Melanocyte of skin (primary cell): ENCODE measurements around the gene ETV3L. TPM values are rescaled to one million over a fixed set of nuclear protein-coding genes. Genes with fewer than 3 reads are reported as not detected.

ENCODE experiments used
- total RNA-seq, 2 donors: library from RNA; depleted of rRNA; stranded (reverse); fragments of >200 nt; gene quantifications; 2 replicates each; pipeline ENCODE4 v1.2.3, GENCODE V29; 2012

ETV3L gene
- not detected for total RNA-seq

GRCh38 chr1:157099633-157100009 is at the start of gene ETV3L:
TSS of gene ETV3L (minus strand) at chr1:157099808. CDS start at chr1:157099523, 285 bp downstream.

GRCh38 chr1:157138220-157139051 is 38.8 kb upstream of the ETV3L start, which contains the start of gene ETV3:
TSS of gene ETV3 (minus strand) at chr1:157138395. CDS start at chr1:157136352, 2,043 bp downstream.

GRCh38 chr1:157045250-157046218 is 54.1 kb downstream of the ETV3L start, which contains the start of gene ARHGEF11:
TSS of gene ARHGEF11 (minus strand) at chr1:157045742. CDS start at chr1:157044330, 1,412 bp downstream.

Other genes starting within 250 kb of the ETV3L start
- not detected for gene INSRR, start 240.7 kb downstream of the ETV3L start, total RNA-seq
- under 1 TPM in 1 of 2 donors, not detected in 1; under 0.01 TPM for gene NTRK1, start 238.9 kb downstream of the ETV3L start, total RNA-seq
- gene PEAR1, start 206.1 kb downstream of the ETV3L start, total RNA-seq, result not detected
- gene LRRC71, start 179.2 kb downstream of the ETV3L start, total RNA-seq, result not detected
- gene ARHGEF11, start 54.1 kb downstream of the ETV3L start, total RNA-seq, result 100 to 1,000 TPM; 101 to 119 TPM
- 10 to 100 TPM; 18.9 to 35.3 TPM for gene ETV3, start 38.6 kb upstream of the ETV3L start, total RNA-seq